ENCODE measurements around the gene NCAM2. TPM values are rescaled to one million over a fixed set of nuclear protein-coding genes. Genes with fewer than 3 reads are reported as not detected.

NCAM2 gene
- total and polyA plus RNA-seq, 7 donors: 0.14 to 2.4 (median 0.62) TPM

DNA sequence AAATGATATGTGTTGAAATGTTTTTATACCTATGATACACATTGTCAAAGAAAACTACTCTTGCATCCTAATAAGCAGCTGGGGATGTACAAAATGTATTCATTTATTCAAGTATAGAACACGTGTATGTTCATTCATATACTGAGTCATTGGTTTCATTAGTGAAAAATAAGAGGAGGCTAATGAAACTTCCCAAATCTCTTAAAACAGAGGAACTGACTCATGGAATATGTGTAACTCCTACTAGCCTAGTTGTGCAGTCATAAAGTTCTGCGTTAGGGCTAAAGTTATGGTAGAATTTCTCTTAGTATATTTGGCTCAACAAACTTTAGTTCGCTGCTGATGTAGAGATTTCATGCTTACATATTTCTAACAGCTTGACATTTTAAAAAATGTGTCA lies 441.6 kb downstream of the NCAM2 start:
- H3K9me3 ChIP-seq: no peaks in the 10 kb centered on the region
- no peak for TF ChIP-seq CTCF (IDR thresholded peaks at IDR 0.05)
- no peaks in the 10 kb centered on the region for H3K27me3 ChIP-seq (ENCODE audit: insufficient read depth in 3 of 3, low read length in 2 of 3)
- H3K4me3 ChIP-seq: no peak overlapping the region
- H3K4me1 ChIP-seq: no peaks in the 10 kb centered on the region
- ATAC-seq: no peak
- DNase-seq: no peak
- no peaks in the 10 kb centered on the region for H3K36me3 ChIP-seq (ENCODE audit: insufficient read depth in 1 of 2, low read depth in 1 of 2)
- H3K27ac ChIP-seq: no peak overlapping the region
- intact Hi-C loops (cut with DNase I): no loop called here
- WGBS, 3 donors: 86 to 92% (median 91%) methylated on average over 3 of the region's 3 CpGs

- ATAC-seq: no peak
- no peak for DNase-seq
- intact Hi-C loops (cut with DNase I): no loop called here
Measured at GRCh38 chr21:21457077-21457476, 458.9 kb downstream of the NCAM2 start.

DNA sequence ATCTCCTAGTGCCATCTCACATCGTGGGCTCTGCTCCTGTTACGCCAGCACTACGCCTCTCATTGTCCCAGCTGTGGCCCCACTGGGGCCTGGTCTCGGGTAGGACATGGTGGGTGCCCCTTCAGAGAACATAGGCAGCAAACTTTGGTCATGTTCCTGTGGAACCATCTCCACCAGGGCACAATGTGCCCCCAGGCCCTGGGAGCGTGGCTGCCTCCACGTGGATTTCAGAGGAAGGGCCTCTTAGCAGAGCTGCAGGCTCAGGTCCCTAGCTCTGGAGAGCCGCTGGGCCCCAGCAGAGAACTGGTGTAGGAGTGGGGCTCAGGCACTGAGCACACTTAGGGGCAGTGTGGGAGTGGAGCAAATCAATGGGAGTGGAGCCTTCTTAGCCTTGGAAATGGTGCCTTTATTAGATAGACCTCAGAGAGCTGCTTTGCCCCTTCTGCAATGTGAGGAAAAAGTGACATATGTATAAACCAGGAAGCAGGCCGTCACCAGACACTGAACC lies 460.0 kb downstream of the NCAM2 start:
- no peak for DNase-seq
- Histone ChIP-seq H3K4me1 (no peaks in the 10 kb centered on the region), H3K4me3 (no peak overlapping the region), H3K36me3 (ENCODE audit: insufficient read depth in 1 of 2, low read depth in 1 of 2) (no peaks in the 10 kb centered on the region), H3K27ac (no peak overlapping the region), H3K27me3 (ENCODE audit: insufficient read depth in 3 of 3, low read length in 2 of 3) (no peaks in the 10 kb centered on the region), H3K9me3 (no peaks in the 10 kb centered on the region)
- intact Hi-C loops (cut with DNase I): no loop called here
- no peak for TF ChIP-seq CTCF (IDR thresholded peaks at IDR 0.05)
- 86 to 90% (median 89%) methylated on average over 8 of the region's 8 CpGs for WGBS, 3 donors
- ATAC-seq: no peak

More at GRCh38 chr21:21457077-21457476, 458.9 kb downstream of the NCAM2 start:
- H3K9me3 ChIP-seq: no peaks in the 10 kb centered on the region
- 91 to 94% (median 93%) methylated on average over 8 of the region's 8 CpGs for WGBS, 3 donors
- no peak overlapping the region for H3K4me3 ChIP-seq
- no peaks in the 10 kb centered on the region for H3K36me3 ChIP-seq (ENCODE audit: insufficient read depth in 1 of 2, low read depth in 1 of 2)
- H3K4me1 ChIP-seq: no peaks in the 10 kb centered on the region
- no peak for TF ChIP-seq CTCF (IDR thresholded peaks at IDR 0.05)
- H3K27me3 ChIP-seq (ENCODE audit: insufficient read depth in 3 of 3, low read length in 2 of 3): no peaks in the 10 kb centered on the region
- no peak overlapping the region for H3K27ac ChIP-seq

GRCh38 chr21:21460979-21461378 lies 462.8 kb downstream of the NCAM2 start:
- H3K9me3 ChIP-seq: no peaks in the 10 kb centered on the region
- H3K4me3 ChIP-seq: no peak overlapping the region
- intact Hi-C loops (cut with DNase I): no loop called here
- no peaks in the 10 kb centered on the region for H3K4me1 ChIP-seq
- H3K27ac ChIP-seq: no peak overlapping the region
- ATAC-seq (no peak), DNase-seq (no peak)
- H3K27me3 ChIP-seq (ENCODE audit: insufficient read depth in 3 of 3, low read length in 2 of 3): no peaks in the 10 kb centered on the region
- 86 to 93% (median 91%) methylated on average over 5 of the region's 5 CpGs for WGBS, 3 donors
- no peaks in the 10 kb centered on the region for H3K36me3 ChIP-seq (ENCODE audit: insufficient read depth in 1 of 2, low read depth in 1 of 2)
- TF ChIP-seq CTCF (IDR thresholded peaks at IDR 0.05): no peak

GRCh38 chr21:21463456-21463855 lies 465.2 kb downstream of the NCAM2 start:
- DNase-seq (no peak), ATAC-seq (no peak)
- intact Hi-C loops (cut with DNase I): no loop called here
- 34 to 57% (median 45%) methylated on average over 4 of the region's 4 CpGs for WGBS, 3 donors
- no peaks in the 10 kb centered on the region for H3K4me1 ChIP-seq
- H3K27me3 ChIP-seq (ENCODE audit: insufficient read depth in 3 of 3, low read length in 2 of 3): no peaks in the 10 kb centered on the region
- H3K4me3 ChIP-seq: no peak overlapping the region
- no peak for TF ChIP-seq CTCF (IDR thresholded peaks at IDR 0.05)
- no peak overlapping the region for H3K27ac ChIP-seq
- H3K9me3 ChIP-seq: no peaks in the 10 kb centered on the region
- no peaks in the 10 kb centered on the region for H3K36me3 ChIP-seq (ENCODE audit: insufficient read depth in 1 of 2, low read depth in 1 of 2)
